Central memory CD8-positive, alpha-beta T cell (primary cell): Measurements from ENCODE around the gene PPP1R1B.
A peak's percentile ranks its signal among the peaks of the same experiment; 100 is the strongest.

Source experiments
- ATAC-seq: fragments of 150-1000 bp; cut with Tn5 transposase; replicated peaks from 2 replicates; pipeline ENCODE4 v1.10.0; 2022; ENCODE audit warnings: mild to moderate bottlenecking, moderate FRiP score, moderate number of reproducible peaks; ENCODE audit not compliant: poor library complexity, severe bottlenecking; ENCODE audit errors: extremely low read depth
- DNase-seq, 2 donors: peaks; one replicate each; pipeline ENCODE4 v3.0.0; 2021; ENCODE audit warnings: low spot score in 2 of 2
- H3K27ac Mint-ChIP-seq: one replicate; pipeline ENCODE4 v1.8.0; 2022; ENCODE audit warnings: low read depth, mild to moderate bottlenecking, moderate library complexity, mixed read lengths
- H3K27me3 Mint-ChIP-seq: one replicate; pipeline ENCODE4 v1.8.0; 2022; ENCODE audit warnings: mixed read lengths
- H3K36me3 Mint-ChIP-seq: one replicate; pipeline ENCODE4 v1.8.0; 2022; ENCODE audit warnings: mild to moderate bottlenecking, moderate library complexity, mixed read lengths; ENCODE audit not compliant: insufficient read depth
- H3K4me1 Mint-ChIP-seq: one replicate; pipeline ENCODE4 v1.8.0; 2022; ENCODE audit warnings: mixed read lengths
- H3K4me3 Mint-ChIP-seq: one replicate; pipeline ENCODE4 v1.8.0; 2022; ENCODE audit warnings: mild to moderate bottlenecking, moderate library complexity, mixed read lengths
- H3K9me3 Mint-ChIP-seq: one replicate; pipeline ENCODE4 v1.8.0; 2022; ENCODE audit warnings: mixed read lengths

The PPP1R1B gene

GRCh38 chr17:39602533-39603303, 24.0 kb upstream of the PPP1R1B start:
- ATAC-seq = no peak
- Mint-ChIP-seq H3K27me3 (peaks cover 74% of the 10 kb centered on the region), H3K27ac (no peak overlapping the region), H3K4me1 (peaks cover 14% of the 10 kb centered on the region), H3K9me3 (no peaks in the 10 kb centered on the region), H3K4me3 (no peak overlapping the region), H3K36me3 (peaks cover 5% of the 10 kb centered on the region)
- no peak for DNase-seq

GRCh38 chr17:39603304-39604016, 23.3 kb upstream of the PPP1R1B start:
- DNase-seq (no peak), ATAC-seq (no peak)
- Mint-ChIP-seq H3K36me3 (peaks cover 5% of the 10 kb centered on the region), H3K4me3 (no peak overlapping the region), H3K27me3 (peaks cover 72% of the 10 kb centered on the region), H3K27ac (no peak overlapping the region), H3K9me3 (no peaks in the 10 kb centered on the region), H3K4me1 (peaks cover 14% of the 10 kb centered on the region)

GRCh38 chr17:39604911-39605491, 21.8 kb upstream of the PPP1R1B start:
- no peak for DNase-seq
- H3K4me3 Mint-ChIP-seq = peak overlapping the region; percentile 13
- ATAC-seq = no peak
- H3K27ac Mint-ChIP-seq = no peak overlapping the region
- peaks cover 78% of the 10 kb centered on the region for H3K27me3 Mint-ChIP-seq
- H3K36me3 Mint-ChIP-seq = peaks cover 5% of the 10 kb centered on the region
- H3K4me1 Mint-ChIP-seq = peaks cover 12% of the 10 kb centered on the region
- no peaks in the 10 kb centered on the region for H3K9me3 Mint-ChIP-seq

GRCh38 chr17:39605492-39606433, 21.0 kb upstream of the PPP1R1B start:
- Mint-ChIP-seq H3K9me3 (no peaks in the 10 kb centered on the region), H3K36me3 (peaks cover 5% of the 10 kb centered on the region), H3K4me3 (no peak overlapping the region), H3K27ac (no peak overlapping the region), H3K4me1 (peaks cover 10% of the 10 kb centered on the region), H3K27me3 (peaks cover 70% of the 10 kb centered on the region)
- DNase-seq (no peak), ATAC-seq (no peak)

- Mint-ChIP-seq H3K4me1 (peaks cover 10% of the 10 kb centered on the region), H3K27ac (no peak overlapping the region), H3K4me3 (peak overlapping the region; percentile 42), H3K9me3 (no peaks in the 10 kb centered on the region), H3K27me3 (peaks cover 63% of the 10 kb centered on the region), H3K36me3 (peaks cover 5% of the 10 kb centered on the region)
- DNase-seq (no peak), ATAC-seq (no peak)
Measured at GRCh38 chr17:39606434-39607056, 20.2 kb upstream of the PPP1R1B start.

- H3K4me3 Mint-ChIP-seq = peak overlapping the region; percentile 42
- H3K36me3 Mint-ChIP-seq = peaks cover 5% of the 10 kb centered on the region
- peaks cover 10% of the 10 kb centered on the region for H3K4me1 Mint-ChIP-seq
- no peak overlapping the region for H3K27ac Mint-ChIP-seq
- DNase-seq (no peak), ATAC-seq (no peak)
- H3K9me3 Mint-ChIP-seq = no peaks in the 10 kb centered on the region
- H3K27me3 Mint-ChIP-seq = peaks cover 55% of the 10 kb centered on the region
Measured at GRCh38 chr17:39607057-39607850, 19.5 kb upstream of the PPP1R1B start.

- Mint-ChIP-seq H3K27ac (no peak within 1 kb of the TSS), H3K27me3 (peaks cover 52% of the 10 kb centered on the region), H3K4me1 (peaks cover 11% of the 10 kb centered on the region), H3K9me3 (no peaks in the 10 kb centered on the region), H3K4me3 (peak within 1 kb of the TSS; percentile 42), H3K36me3 (peaks cover 7% of the 10 kb centered on the region)
- DNase-seq (no peak), ATAC-seq (no peak)
Measured at GRCh38 chr17:39607851-39608130, 19.0 kb upstream of the PPP1R1B start, which contains the start of gene NEUROD2. NEUROD2 (minus strand) TSS chr17:39607920; CDS start chr17:39606599, 1,321 bp downstream.

- Mint-ChIP-seq H3K9me3 (no peaks in the 10 kb centered on the region), H3K4me1 (peaks cover 12% of the 10 kb centered on the region), H3K27ac (no peak overlapping the region), H3K27me3 (peaks cover 52% of the 10 kb centered on the region), H3K4me3 (no peak overlapping the region), H3K36me3 (peaks cover 7% of the 10 kb centered on the region)
- DNase-seq (no peak), ATAC-seq (no peak)
Measured at GRCh38 chr17:39608142-39608981, 18.4 kb upstream of the PPP1R1B start.

GRCh38 chr17:39609416-39610025, 17.2 kb upstream of the PPP1R1B start:
- H3K9me3 Mint-ChIP-seq = no peaks in the 10 kb centered on the region
- peaks cover 7% of the 10 kb centered on the region for H3K36me3 Mint-ChIP-seq
- DNase-seq = no peak
- H3K4me1 Mint-ChIP-seq = peaks cover 6% of the 10 kb centered on the region
- no peak overlapping the region for H3K4me3 Mint-ChIP-seq
- H3K27ac Mint-ChIP-seq = no peak overlapping the region
- ATAC-seq = no peak
- H3K27me3 Mint-ChIP-seq = peaks cover 44% of the 10 kb centered on the region

- Mint-ChIP-seq H3K4me1 (peaks cover 6% of the 10 kb centered on the region), H3K9me3 (no peaks in the 10 kb centered on the region), H3K27ac (no peak overlapping the region), H3K27me3 (peaks cover 50% of the 10 kb centered on the region), H3K36me3 (peaks cover 4% of the 10 kb centered on the region), H3K4me3 (no peak overlapping the region)
- DNase-seq = no peak
- no peak for ATAC-seq
Measured at GRCh38 chr17:39611401-39612112, 15.2 kb upstream of the PPP1R1B start.
